Subcutaneous abdominal adipose tissue (tissue), 5 donors: ENCODE data around the gene TRAPPC3L.

Experiments
- H3K27ac ChIP-seq: one replicate; pipeline ENCODE4 v1.7.0; 2013; ENCODE audit warnings: low read depth, mild to moderate bottlenecking, inconsistent platforms, low read length, moderate library complexity
- H3K27me3 ChIP-seq, 5 donors: one replicate each; pipeline ENCODE4 v1.7.0; 2013; ENCODE audit warnings: low read length in 5 of 5, inconsistent platforms in 1 of 5; ENCODE audit not compliant: control insufficient read depth in 5 of 5, insufficient read depth in 4 of 5
- H3K36me3 ChIP-seq, 5 donors: one replicate each; pipeline ENCODE4 v1.7.0; 2013; ENCODE audit warnings: low read length in 5 of 5; ENCODE audit not compliant: control insufficient read depth in 5 of 5, insufficient read depth in 5 of 5
- H3K4me1 ChIP-seq, 5 donors: one replicate each; pipeline ENCODE4 v1.7.0; 2013; ENCODE audit warnings: low read length in 5 of 5, mild to moderate bottlenecking in 3 of 5, moderate library complexity in 1 of 5; ENCODE audit not compliant: control insufficient read depth in 5 of 5, insufficient read depth in 5 of 5
- H3K4me3 ChIP-seq, 5 donors: one replicate each; pipeline ENCODE4 v1.7.0; 2013; ENCODE audit warnings: low read length in 5 of 5, low read depth in 1 of 5
- H3K9ac ChIP-seq, 5 donors: one replicate each; pipeline ENCODE4 v1.7.0; 2013; ENCODE audit warnings: low read length in 5 of 5, mild to moderate bottlenecking in 4 of 5, moderate library complexity in 3 of 5
- H3K9me3 ChIP-seq, 5 donors: one replicate each; pipeline ENCODE4 v1.7.0; 2013; ENCODE audit warnings: low read length in 5 of 5; ENCODE audit not compliant: control insufficient read depth in 5 of 5
- donor health status: healthy.
- donor health status: healthy.
- donor health status: healthy.
- donor health status: healthy.
- donor health status: healthy.

TRAPPC3L gene

DNA sequence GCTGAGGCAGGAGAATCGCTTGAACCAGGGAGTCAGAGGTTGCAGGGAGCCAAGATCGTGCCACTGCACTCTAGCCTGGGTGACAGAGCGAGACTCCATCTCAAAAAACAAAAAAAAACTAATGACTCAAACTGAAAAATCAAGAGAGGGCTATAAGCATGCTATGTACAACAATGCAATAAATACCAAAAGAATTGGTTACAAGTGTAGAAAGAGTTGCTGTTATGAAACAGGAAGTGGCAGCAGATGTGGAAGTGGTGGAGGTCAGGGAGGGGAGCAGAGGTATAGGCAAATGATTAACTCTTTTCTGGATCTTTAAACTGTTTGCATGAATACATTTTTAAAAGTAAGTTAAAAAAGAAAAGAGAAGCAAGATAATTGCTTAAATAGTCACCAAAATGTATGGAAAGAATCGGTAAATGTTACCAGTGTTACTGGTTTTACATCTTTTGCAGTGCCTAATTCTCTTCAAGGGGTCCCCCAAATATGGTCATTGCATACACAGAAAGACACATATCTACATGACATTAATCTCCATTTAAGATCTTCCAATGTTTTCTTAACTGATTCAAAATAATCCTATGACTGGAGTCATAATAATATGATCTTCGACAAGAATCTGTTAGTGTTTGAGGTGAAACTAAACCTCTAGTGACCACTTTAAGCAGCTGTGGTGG is 69.3 kb downstream of the TRAPPC3L start:
- Histone ChIP-seq H3K9me3 (no peaks in the 10 kb centered on the region), H3K36me3 (no peaks in the 10 kb centered on the region), H3K4me1 (peaks cover 0 to 5% (median 0%) of the 10 kb centered on the region in 5 donors), H3K4me3 (no peak overlapping the region), H3K9ac (no peak overlapping the region), H3K27ac (no peak overlapping the region), H3K27me3 (no peaks in the 10 kb centered on the region)

DNA sequence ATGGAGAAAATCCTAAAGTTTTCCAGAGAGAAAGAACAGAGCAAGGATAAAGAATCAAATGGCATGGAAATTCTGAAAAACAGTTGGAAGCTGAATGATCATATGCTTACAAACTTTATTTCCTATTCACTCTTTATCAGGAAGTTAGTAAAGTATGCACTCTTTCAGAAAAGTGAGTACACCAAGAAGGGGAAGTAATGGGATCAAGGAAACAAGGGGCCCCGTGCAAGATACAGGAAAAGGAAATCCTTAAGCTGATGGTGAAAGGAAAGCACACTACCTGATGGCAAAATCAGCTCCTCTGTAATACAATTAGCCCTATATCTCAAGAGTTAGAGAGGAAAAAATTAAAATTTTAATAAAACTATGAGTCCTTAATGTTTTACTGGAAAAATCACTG is 70.3 kb downstream of the TRAPPC3L start:
- H3K4me3 ChIP-seq, result no peak overlapping the region
- H3K27ac ChIP-seq, result no peak overlapping the region

DNA sequence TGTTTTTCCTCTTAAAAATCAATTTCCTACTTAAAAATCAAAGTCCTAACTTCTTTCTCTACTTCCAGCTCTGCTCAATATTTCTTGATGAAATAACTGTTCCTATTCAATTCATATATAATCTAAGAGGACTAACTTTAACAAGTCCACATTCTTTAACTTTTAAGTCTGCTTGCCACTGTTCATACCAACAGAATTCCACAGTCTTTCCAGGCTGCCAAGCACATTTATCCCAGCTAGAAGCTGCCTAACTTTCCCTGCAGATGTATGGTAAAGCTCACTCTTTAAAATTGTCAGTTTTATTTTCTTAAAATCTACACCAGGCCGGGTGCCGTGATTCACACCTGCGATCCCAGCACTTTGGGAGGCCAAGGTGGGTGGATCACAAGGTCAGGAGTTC is 72.8 kb downstream of the TRAPPC3L start:
- H3K4me3 ChIP-seq, result no peak overlapping the region
- no peaks in the 10 kb centered on the region for H3K27me3 ChIP-seq
- H3K27ac ChIP-seq, result no peak overlapping the region
- no peak overlapping the region for H3K9ac ChIP-seq
- peaks cover 0 to 5% (median 0%) of the 10 kb centered on the region in 5 donors for H3K4me1 ChIP-seq
- no peaks in the 10 kb centered on the region for H3K9me3 ChIP-seq
- H3K36me3 ChIP-seq, result no peaks in the 10 kb centered on the region

More for the DNA sequence above, 70.3 kb downstream of the TRAPPC3L start:
- Histone ChIP-seq H3K4me1 (peaks cover 0 to 5% (median 0%) of the 10 kb centered on the region in 5 donors), H3K9me3 (no peaks in the 10 kb centered on the region), H3K27me3 (no peaks in the 10 kb centered on the region), H3K9ac (no peak overlapping the region), H3K36me3 (no peaks in the 10 kb centered on the region)

DNA sequence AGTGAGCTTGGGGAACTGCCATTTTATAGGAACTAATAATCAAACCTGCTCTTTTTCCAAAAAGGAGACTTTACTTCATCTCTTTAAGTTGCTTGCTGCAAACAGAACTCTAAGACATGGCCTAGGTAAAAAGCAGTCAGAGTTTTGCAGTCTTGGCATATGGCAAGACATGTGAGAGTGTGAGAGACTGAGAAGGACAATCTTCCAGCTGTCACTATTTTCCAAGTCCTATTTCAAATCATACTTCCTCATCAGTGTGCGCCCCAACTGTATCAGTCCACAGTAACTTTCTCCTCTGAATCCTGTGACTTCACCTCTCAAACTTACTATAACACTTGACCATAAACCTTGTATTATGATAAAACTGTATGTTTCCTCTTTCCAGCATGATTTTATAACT is 74.0 kb downstream of the TRAPPC3L start:
- H3K36me3 ChIP-seq, result no peaks in the 10 kb centered on the region
- H3K27me3 ChIP-seq, result no peaks in the 10 kb centered on the region
- no peak overlapping the region for H3K4me3 ChIP-seq
- H3K9me3 ChIP-seq, result no peaks in the 10 kb centered on the region
- peaks cover 0 to 5% (median 0%) of the 10 kb centered on the region in 5 donors for H3K4me1 ChIP-seq
- no peak overlapping the region for H3K27ac ChIP-seq
- H3K9ac ChIP-seq, result no peak overlapping the region

DNA sequence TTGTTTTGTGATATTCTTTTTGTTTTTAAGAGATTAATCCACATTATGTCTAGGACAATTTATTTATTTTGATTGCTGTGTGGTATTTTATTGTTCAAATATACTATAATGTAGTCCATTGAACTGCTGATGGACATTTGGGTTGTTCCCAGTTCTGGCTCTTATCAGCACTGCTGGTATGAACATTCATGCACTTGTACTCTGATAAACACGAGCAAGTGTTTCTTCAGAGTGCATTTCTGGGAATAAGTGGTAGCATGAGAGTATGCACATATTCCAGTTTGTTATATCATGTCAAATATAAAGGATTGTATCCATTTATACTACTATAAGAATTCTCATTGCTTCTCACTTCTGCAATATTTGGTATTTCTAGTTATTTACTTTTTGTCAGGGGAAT is 77.2 kb downstream of the TRAPPC3L start:
- Histone ChIP-seq H3K9ac (no peak overlapping the region), H3K27ac (no peak overlapping the region), H3K36me3 (no peaks in the 10 kb centered on the region), H3K4me3 (no peak overlapping the region), H3K9me3 (no peaks in the 10 kb centered on the region), H3K27me3 (no peaks in the 10 kb centered on the region), H3K4me1 (peaks cover 0 to 5% (median 2%) of the 10 kb centered on the region in 5 donors)

DNA sequence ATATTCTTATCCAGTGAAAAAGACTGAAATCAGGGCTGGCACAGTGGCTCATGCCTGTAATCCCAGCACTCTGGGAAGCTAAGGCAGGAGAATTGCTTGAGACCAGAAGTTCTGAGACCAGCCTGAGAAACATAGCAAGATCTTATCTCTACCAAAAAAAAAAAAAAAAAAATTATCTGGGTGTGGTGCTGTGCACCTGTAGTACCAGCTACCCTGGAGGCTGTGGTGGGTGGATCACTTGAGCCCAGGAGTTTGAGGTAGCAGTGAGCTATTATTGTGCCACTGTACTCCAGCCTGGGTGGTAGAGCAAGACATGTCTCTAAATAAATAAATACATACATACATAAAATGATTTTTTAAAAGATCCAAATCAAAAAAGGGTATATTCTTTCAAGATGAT is 78.0 kb downstream of the TRAPPC3L start:
- H3K36me3 ChIP-seq, result no peaks in the 10 kb centered on the region
- H3K4me3 ChIP-seq, result no peak overlapping the region
- H3K27ac ChIP-seq, result no peak overlapping the region
- H3K27me3 ChIP-seq, result no peaks in the 10 kb centered on the region
- H3K4me1 ChIP-seq, result peaks cover 0 to 10% (median 5%) of the 10 kb centered on the region in 5 donors
- no peak overlapping the region for H3K9ac ChIP-seq
- no peaks in the 10 kb centered on the region for H3K9me3 ChIP-seq

DNA sequence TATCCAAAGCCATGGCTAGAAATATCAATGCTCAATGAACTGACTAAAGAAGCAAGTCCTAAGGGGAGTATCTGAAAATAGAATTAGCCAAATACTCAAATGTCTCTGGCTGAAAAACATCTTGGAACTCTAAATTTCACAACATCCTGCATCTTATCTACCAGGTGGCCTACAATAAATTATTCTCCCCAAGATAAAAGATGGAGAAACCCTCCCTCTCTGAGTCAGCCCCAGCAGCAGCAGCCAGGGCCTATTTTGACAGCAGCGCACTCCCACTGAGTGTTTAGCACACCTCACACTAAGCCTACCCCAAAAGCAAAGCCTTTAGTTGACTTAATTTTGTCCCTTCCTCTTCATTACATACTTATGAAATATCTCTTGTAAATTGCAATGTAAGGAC is 78.4 kb downstream of the TRAPPC3L start:
- Histone ChIP-seq H3K27me3 (no peaks in the 10 kb centered on the region), H3K4me1 (peaks cover 0 to 14% (median 9%) of the 10 kb centered on the region in 5 donors), H3K27ac (no peak overlapping the region), H3K9ac (no peak overlapping the region), H3K4me3 (no peak overlapping the region), H3K36me3 (no peaks in the 10 kb centered on the region), H3K9me3 (no peaks in the 10 kb centered on the region)

DNA sequence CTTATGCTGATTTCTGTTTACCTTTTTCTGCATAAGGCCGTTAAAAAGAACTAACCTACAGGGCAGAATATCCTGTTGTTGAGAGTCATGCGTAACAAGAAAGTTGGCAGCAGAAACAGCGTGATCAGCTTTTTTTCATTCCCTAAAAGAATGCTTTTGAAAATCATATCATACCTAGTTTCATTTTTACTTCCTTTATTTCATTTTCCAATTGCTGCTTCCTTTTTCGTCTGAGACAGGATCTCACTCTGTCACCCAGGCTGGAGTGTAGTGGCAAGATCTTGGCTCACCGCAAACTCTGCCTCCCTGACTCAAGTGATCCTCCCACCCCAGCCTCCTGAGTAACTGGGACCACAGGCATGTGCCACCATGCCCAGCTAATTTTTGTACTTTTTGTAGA is 80.2 kb downstream of the TRAPPC3L start:
- no peaks in the 10 kb centered on the region for H3K27me3 ChIP-seq
- no peaks in the 10 kb centered on the region for H3K36me3 ChIP-seq
- no peaks in the 10 kb centered on the region for H3K9me3 ChIP-seq
- H3K4me3 ChIP-seq, result no peak overlapping the region
- no peak overlapping the region for H3K9ac ChIP-seq
- H3K4me1 ChIP-seq, result peaks cover 0 to 19% (median 17%) of the 10 kb centered on the region in 5 donors
- no peak overlapping the region for H3K27ac ChIP-seq

DNA sequence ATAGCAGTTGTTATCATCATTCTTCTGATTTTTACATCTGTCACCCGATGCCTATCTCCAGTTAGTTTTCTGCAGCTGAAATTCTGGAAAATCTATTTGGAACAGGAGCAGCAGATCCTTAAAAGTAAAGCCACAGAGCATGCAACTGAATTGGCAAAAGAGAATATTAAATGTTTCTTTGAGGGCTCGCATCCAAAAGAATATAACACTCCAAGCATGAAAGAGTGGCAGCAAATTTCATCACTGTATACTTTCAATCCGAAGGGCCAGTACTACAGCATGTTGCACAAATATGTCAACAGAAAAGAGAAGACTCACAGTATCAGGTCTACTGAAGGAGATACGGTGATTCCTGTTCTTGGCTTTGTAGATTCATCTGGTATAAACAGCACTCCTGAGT is 82.2 kb downstream of the TRAPPC3L start:
- Histone ChIP-seq H3K4me3 (no peak overlapping the region), H3K36me3 (no peaks in the 10 kb centered on the region), H3K4me1 (peaks cover 0 to 19% (median 17%) of the 10 kb centered on the region in 5 donors), H3K27me3 (no peaks in the 10 kb centered on the region), H3K9ac (no peak overlapping the region), H3K9me3 (no peaks in the 10 kb centered on the region), H3K27ac (no peak overlapping the region)

DNA sequence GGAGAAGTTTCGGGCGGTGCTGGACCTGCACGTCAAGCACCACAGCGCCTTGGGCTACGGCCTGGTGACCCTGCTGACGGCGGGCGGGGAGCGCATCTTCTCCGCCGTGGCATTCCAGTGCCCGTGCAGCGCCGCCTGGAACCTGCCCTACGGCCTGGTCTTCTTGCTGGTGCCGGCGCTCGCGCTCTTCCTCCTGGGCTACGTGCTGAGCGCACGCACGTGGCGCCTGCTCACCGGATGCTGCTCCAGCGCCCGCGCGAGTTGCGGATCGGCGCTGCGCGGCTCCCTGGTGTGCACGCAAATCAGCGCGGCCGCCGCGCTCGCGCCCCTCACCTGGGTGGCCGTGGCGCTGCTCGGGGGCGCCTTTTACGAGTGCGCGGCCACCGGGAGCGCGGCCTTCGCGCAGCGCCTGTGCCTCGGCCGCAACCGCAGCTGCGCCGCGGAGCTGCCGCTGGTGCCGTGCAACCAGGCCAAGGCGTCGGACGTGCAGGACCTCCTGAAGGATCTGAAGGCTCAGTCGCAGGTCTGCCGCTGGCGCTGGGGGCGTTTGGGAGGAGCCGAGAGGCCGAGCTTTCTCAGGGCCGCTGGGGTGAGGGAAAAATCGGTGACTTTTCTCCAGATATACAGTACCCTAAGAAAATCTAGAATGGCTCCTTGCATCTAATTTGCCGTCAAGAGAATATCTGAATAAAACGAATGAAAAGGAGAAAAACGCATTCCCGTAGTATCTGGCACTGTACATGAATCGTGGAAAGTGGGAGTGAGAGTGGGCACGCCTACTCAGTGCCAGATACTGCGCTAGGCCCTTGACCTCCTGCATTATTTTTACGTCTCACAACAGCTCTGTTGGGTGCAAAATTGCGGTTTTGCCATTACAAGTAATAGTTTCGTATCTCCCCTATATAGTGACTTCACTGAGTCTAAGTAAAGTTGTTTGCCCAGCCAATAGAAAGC is 83.3 kb downstream of the TRAPPC3L start:
- Histone ChIP-seq H3K27ac (no peak overlapping the region), H3K9me3 (no peaks in the 10 kb centered on the region), H3K9ac (peak overlapping the region in 1 of 5 donors; percentile 55), H3K36me3 (no peaks in the 10 kb centered on the region), H3K4me1 (peaks cover 0 to 24% (median 17%) of the 10 kb centered on the region in 5 donors), H3K27me3 (no peaks in the 10 kb centered on the region), H3K4me3 (peak overlapping the region; percentile 49 to 81 (median 71))
